Spinal cord (tissue), 10 donors: ENCODE data around the gene MRPL24. TPM values are rescaled to one million over a fixed set of nuclear protein-coding genes. Genes with fewer than 3 reads are reported as not detected.

ENCODE experiments used
- DNase-seq, 6 donors: peaks; one replicate each; pipeline versions ENCODE4 v3.0.0 to v3.0.0-alpha.2; 2013 to 2015; ENCODE audit warnings: low spot score in 6 of 6, low read depth in 4 of 6
- H3K27ac ChIP-seq: one replicate; pipeline ENCODE4 v1.5.1; 2013; ENCODE audit warnings: low read depth, low read length, control low read depth
- H3K27me3 ChIP-seq: one replicate; pipeline ENCODE4 v1.6.1; 2013; ENCODE audit warnings: low read length; ENCODE audit not compliant: control insufficient read depth, insufficient read depth
- H3K36me3 ChIP-seq: one replicate; pipeline ENCODE4 v1.6.1; 2013; ENCODE audit warnings: low read length; ENCODE audit not compliant: control insufficient read depth, insufficient read depth
- H3K4me1 ChIP-seq: one replicate; pipeline ENCODE4 v1.6.1; 2013; ENCODE audit warnings: low read length; ENCODE audit not compliant: control insufficient read depth, insufficient read depth
- H3K4me3 ChIP-seq: one replicate; pipeline ENCODE4 v1.5.1; 2013; ENCODE audit warnings: low read depth, low read length, control low read depth
- H3K9me3 ChIP-seq: one replicate; pipeline ENCODE4 v1.6.1; 2013; ENCODE audit warnings: low read length; ENCODE audit not compliant: control insufficient read depth, insufficient read depth
- WGBS: methylation state at CpG from one replicate; pipeline ENCODE4 v1.1.5; 2013; ENCODE audit warnings: missing lambda C conversion rate; ENCODE audit not compliant: insufficient coverage; 5-methylcytosine and 5-hydroxymethylcytosine counted together
- polyA plus RNA-seq, 2 donors: library from polyadenylated mRNA; unstranded; fragments of 120-200 nt; gene quantifications; one replicate each; pipeline ENCODE4 v1.2.1, GENCODE V29; 2013; ENCODE audit not compliant: insufficient read length in 2 of 2
- total RNA-seq, 2 donors: library from RNA; depleted of rRNA in 1 of 2; stranded (reverse); fragments of 120-200 nt in 1 of 2; fragments of >200 nt in 1 of 2; gene quantifications; one replicate each; pipeline versions ENCODE4 v1.2.3 to v1.2.4, GENCODE V29; 2013 to 2014
- donor health status: healthy.

Gene MRPL24
- total and polyA plus RNA-seq, 4 donors = 22.9 to 61.1 (median 57.2) TPM

GRCh38 chr1:156706657-156707416 lies 34.1 kb downstream of the MRPL24 start:
- H3K4me1 ChIP-seq = peaks cover 78% of the 10 kb centered on the region
- DNase-seq = peak in 1 of 6 donors; percentile 67
- peak overlapping the region; percentile 89 for H3K27ac ChIP-seq
- H3K27me3 ChIP-seq = peaks cover 30% of the 10 kb centered on the region
- peaks cover 2% of the 10 kb centered on the region for H3K36me3 ChIP-seq
- H3K4me3 ChIP-seq = peak overlapping the region; percentile 52
- no peaks in the 10 kb centered on the region for H3K9me3 ChIP-seq
- WGBS = 6% methylated on average over 28 of the region's 29 CpGs

- DNase-seq = peak in 2 of 6 donors; percentile 83 to 85
- H3K27me3 ChIP-seq = peaks cover 30% of the 10 kb centered on the region
- WGBS = 1% methylated on average over 44 of the region's 45 CpGs
- H3K4me1 ChIP-seq = peaks cover 74% of the 10 kb centered on the region
- peaks cover 3% of the 10 kb centered on the region for H3K36me3 ChIP-seq
- peak overlapping the region; percentile 52 for H3K4me3 ChIP-seq
- peak overlapping the region; percentile 89 for H3K27ac ChIP-seq
- no peaks in the 10 kb centered on the region for H3K9me3 ChIP-seq
These were observed 34.8 kb downstream of the MRPL24 start for GRCh38 chr1:156705918-156706656.

DNA sequence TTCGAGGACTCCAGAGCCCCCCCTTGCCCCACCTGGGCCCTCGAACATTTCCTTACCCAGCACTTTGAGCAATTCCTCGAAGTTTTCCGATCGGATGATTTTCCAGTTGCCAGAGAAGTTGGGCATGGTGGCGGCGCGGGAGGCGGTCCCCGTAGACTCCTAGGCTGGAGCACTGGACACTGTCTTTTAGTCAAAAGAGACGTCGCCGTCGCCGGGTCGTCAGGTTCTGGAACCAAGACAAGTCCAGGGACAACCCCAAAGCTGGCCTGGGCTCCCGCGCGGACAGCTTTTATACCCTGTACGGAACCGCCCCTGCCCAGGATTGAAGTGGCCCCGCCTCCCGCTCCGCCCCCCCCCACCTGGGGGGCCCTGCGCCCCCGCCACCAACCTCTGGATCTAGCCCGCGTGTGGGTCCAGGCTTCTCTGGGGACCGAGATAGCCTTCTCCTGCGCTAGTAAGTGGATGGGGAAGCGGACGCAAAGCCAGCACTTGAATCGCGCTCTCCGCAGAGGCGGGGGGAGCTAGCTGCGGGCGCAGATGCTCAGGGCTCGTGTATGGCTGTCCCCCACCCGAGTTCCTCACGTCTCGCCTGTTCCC lies 35.5 kb downstream of the MRPL24 start, which contains the start of gene CRABP2:
TSS of gene CRABP2 (minus strand) at position 263 of the 597 bp plus-strand sequence. CDS start at position 126, 137 bp downstream.
- DNase-seq = peak in 2 of 6 donors; percentile 68 to 73
- under 1% methylated on average over 36 of the region's 42 CpGs for WGBS
- peaks cover 30% of the 10 kb centered on the region for H3K27me3 ChIP-seq
- peaks cover 68% of the 10 kb centered on the region for H3K4me1 ChIP-seq
- peak within 1 kb of the TSS; percentile 89 for H3K27ac ChIP-seq
- no peaks in the 10 kb centered on the region for H3K9me3 ChIP-seq
- H3K4me3 ChIP-seq = peak within 1 kb of the TSS; percentile 52
- peaks cover 5% of the 10 kb centered on the region for H3K36me3 ChIP-seq

GRCh38 chr1:156704930-156705320 lies 36.0 kb downstream of the MRPL24 start:
- DNase-seq = no peak
- Histone ChIP-seq H3K4me1 (peaks cover 63% of the 10 kb centered on the region), H3K27ac (peak overlapping the region; percentile 89), H3K27me3 (peaks cover 30% of the 10 kb centered on the region), H3K36me3 (peaks cover 7% of the 10 kb centered on the region), H3K4me3 (peak overlapping the region; percentile 52), H3K9me3 (no peaks in the 10 kb centered on the region)
- WGBS = under 1% methylated on average over 29 of the region's 29 CpGs

DNA sequence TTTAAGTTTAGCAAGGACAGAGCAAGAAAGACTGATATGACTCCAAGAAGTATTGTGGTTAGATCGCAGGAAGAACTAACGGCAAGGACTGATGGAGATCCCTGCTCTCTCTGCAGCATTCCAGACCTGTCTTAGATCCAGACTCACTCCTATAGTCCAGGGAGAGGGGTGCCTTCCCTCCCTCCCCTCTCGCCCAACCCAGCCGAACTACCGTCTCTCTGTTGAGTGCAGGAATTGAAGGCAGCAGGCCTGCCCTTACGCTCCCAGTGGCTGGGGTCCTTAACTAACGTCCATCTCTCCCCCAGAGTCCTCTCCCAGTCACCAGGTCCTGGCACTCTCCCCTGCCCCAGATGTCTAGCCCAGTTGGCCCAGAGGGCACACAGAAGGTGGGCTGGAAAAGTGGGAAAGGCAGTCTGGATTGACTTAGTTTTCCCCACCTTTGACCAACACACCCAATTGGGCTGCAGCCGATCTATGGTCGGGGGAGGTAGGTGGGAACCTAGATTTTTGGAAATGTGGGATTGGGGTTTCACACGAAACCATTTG lies 36.6 kb downstream of the MRPL24 start:
- Histone ChIP-seq H3K4me3 (peak overlapping the region; percentile 52), H3K36me3 (peaks cover 10% of the 10 kb centered on the region), H3K9me3 (no peaks in the 10 kb centered on the region), H3K4me1 (peaks cover 56% of the 10 kb centered on the region), H3K27ac (no peak overlapping the region), H3K27me3 (peaks cover 30% of the 10 kb centered on the region)
- 57% methylated on average over 7 of the region's 10 CpGs for WGBS
- DNase-seq = no peak

DNA sequence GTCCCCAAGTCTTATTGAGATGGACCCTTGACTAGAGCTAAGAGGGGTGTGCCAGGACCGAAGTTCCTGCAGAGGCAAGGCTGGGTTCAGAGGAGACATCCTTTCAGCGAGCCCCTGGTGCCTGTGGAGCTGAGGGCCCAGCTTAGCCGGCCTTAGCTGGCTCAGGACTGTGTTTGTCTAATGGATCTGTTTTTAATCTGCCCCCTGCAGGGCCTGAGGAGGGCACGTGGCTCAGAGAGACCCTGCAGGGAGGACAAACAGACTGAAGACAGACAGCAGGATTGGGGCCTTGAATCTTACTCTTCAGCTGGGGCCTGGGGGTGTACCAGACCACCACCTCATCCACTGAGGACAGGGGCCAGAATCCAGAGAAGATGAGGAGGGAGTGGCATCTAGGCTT lies 37.1 kb downstream of the MRPL24 start:
- 12% methylated on average over 4 of the region's 4 CpGs for WGBS
- Histone ChIP-seq H3K27me3 (peaks cover 30% of the 10 kb centered on the region), H3K9me3 (no peaks in the 10 kb centered on the region), H3K36me3 (peaks cover 14% of the 10 kb centered on the region), H3K4me1 (peaks cover 54% of the 10 kb centered on the region), H3K4me3 (peak overlapping the region; percentile 52), H3K27ac (no peak overlapping the region)
- DNase-seq = peak in 1 of 6 donors; percentile 55

GRCh38 chr1:156703336-156703735 lies 37.6 kb downstream of the MRPL24 start:
- Histone ChIP-seq H3K27me3 (peaks cover 30% of the 10 kb centered on the region), H3K9me3 (no peaks in the 10 kb centered on the region), H3K27ac (no peak overlapping the region), H3K4me1 (peaks cover 51% of the 10 kb centered on the region), H3K4me3 (peak overlapping the region; percentile 52), H3K36me3 (peaks cover 14% of the 10 kb centered on the region)
- no peak for DNase-seq
- 72% methylated on average over 2 of the region's 4 CpGs for WGBS

DNA sequence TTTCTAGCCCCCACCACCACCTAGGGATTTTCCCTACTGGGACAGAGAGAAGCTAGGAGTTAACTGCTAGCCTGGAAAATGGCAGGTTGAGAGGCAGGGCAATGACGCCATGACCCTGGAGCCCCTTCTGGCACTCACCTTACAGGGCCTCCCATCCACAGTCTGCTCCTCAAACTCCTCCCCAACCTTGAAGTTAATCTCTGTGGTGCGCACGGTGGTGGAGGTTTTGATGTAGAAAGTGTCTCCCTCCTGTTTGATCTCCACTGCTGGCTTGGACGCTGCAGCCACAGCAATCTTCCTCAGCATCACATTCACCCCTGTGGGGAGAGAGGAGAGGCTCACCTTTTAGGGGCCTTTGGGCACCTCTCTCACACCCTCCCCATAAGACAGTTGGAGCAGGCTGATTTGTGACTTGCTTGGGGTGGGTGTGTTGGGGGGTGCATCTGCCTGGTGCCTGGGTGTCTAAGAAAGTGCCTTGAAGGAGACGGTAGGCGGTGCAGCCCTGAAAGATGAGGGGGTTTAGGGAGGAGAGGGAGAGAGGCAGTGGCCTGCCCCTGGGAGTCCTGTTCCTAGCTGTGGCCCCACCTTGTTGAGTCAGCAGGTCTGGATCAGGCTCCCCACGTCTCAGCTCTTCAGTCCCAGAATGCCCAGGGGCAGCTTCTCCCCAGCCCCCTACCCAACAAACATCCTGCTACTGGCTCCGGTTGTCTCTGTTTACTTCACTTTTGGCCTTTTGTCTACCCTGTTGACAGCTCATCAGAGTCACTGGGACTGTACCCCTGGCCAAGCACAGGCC lies 40.0 kb downstream of the MRPL24 start:
- 78% methylated on average over 4 of the region's 8 CpGs for WGBS
- H3K4me3 ChIP-seq = no peak overlapping the region
- peaks cover 14% of the 10 kb centered on the region for H3K36me3 ChIP-seq
- H3K4me1 ChIP-seq = peaks cover 27% of the 10 kb centered on the region
- H3K27me3 ChIP-seq = peaks cover 28% of the 10 kb centered on the region
- H3K9me3 ChIP-seq = no peaks in the 10 kb centered on the region
- no peak overlapping the region for H3K27ac ChIP-seq
- no peak for DNase-seq

DNA sequence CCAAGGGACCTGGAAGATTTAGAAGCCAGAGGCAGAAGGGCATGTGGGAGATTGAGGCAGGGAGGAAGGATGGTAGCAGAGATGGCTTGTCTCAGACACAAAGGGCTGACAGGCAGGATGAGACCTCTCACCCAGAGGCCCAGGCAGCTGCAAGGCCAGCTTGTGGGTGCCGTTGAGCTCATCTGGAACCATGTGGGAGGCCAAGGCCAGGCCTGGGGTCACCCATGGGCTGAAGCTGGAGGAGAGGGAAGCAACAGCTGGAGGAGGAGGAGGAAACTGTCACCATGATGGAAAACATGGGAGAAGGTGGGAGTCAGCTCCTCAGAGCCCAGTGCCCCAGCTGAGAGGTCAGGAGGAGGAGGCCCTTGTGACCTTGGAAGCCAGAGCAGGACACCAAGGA lies 41.9 kb downstream of the MRPL24 start:
- Histone ChIP-seq H3K4me3 (no peak overlapping the region), H3K9me3 (no peaks in the 10 kb centered on the region), H3K27ac (no peak overlapping the region), H3K27me3 (peaks cover 12% of the 10 kb centered on the region), H3K4me1 (peaks cover 8% of the 10 kb centered on the region), H3K36me3 (peaks cover 14% of the 10 kb centered on the region)
- no peak for DNase-seq
- WGBS = 60% methylated on average over 1 of the region's 1 CpG
